ENCODE results near the gene ZNF280B. TPM values are rescaled to one million over a fixed set of nuclear protein-coding genes. Genes with fewer than 3 reads are reported as not detected.

ZNF280B gene
- total RNA-seq, 1 experiment from 2014 or later = 5.9 TPM

DNA sequence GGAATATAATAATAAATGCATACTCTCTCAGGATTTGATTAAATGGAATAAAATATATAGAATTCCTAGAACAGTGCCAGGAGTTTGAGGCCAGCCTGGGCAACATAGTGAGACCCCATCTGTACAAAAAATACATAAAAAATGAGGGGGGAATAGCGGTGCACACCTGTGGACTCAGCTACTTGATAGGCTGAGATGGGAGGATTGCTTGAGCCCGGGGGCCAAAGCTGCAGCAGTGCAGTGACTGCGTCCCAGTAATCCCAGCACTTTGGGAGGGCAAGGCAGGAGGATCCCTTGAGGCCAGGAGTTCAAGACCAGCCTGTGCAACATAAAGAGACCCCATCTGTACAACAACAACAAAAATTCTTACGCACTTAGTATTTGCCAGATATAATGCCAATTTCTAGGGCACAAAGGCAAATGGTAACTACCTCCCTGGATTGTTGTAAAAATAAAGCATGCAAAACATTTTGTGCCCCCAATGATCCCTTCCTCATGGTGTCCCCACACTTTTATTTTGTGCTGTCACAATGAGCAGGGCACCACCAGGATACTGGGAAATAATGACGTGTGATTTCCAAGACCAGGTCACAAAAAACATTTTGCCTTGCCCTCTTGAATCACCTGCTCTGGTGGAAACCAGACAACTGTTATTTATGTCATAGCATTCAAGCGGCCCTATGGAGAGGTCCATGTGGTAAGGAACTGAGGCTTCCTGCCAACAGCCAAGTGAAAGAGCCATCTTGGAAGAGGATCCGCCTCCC, 29.9 kb upstream of the ZNF280B start:
- H3K4me3 Mint-ChIP-seq = no peak overlapping the region
- POLR2A ChIA-PET = no interaction called here
- H3K9me3 Mint-ChIP-seq = peaks cover 7% of the 10 kb centered on the region
- no peak for ATAC-seq
- CTCF ChIA-PET = interaction anchor here (0.8 to 1.1 kb wide), 2 partner anchors 30 to 38 kb away, joined by 3 to 4 read pairs; partner anchors contain the start of gene ZNF280B
- H3K27ac Mint-ChIP-seq = no peak overlapping the region
- no peaks in the 10 kb centered on the region for H3K4me1 Mint-ChIP-seq
- H3K36me3 Mint-ChIP-seq = no peaks in the 10 kb centered on the region
- peaks cover 91% of the 10 kb centered on the region for H3K27me3 Mint-ChIP-seq (ENCODE audit: low read depth)
- DNase-seq (ENCODE audit: low spot score) = no peak
- TF ChIP-seq ZNF232 (CRISPR knock-in tag; IDR thresholded peaks at IDR 0.05) (no peak), ESRRA (CRISPR knock-in tag; IDR thresholded peaks at IDR 0.05; ENCODE audit: borderline replicate concordance) (no peak), ETV6 (CRISPR knock-in tag; IDR thresholded peaks at IDR 0.05) (no peak), GTF2I (CRISPR knock-in tag; conservative IDR thresholded peaks at IDR 0.05) (no peak), ZNF263 (CRISPR knock-in tag; IDR thresholded peaks at IDR 0.05; ENCODE audit: low read depth) (no peak), ZNF423 (CRISPR knock-in tag; IDR thresholded peaks at IDR 0.05) (no peak), FOXJ3 (CRISPR knock-in tag; IDR thresholded peaks at IDR 0.05; ENCODE audit: borderline replicate concordance) (no peak), RELA (CRISPR knock-in tag; IDR thresholded peaks at IDR 0.05; ENCODE audit: borderline replicate concordance) (no peak), ZNF219 (CRISPR knock-in tag; IDR thresholded peaks at IDR 0.05; ENCODE audit: borderline replicate concordance) (no peak), PRRX2 (CRISPR knock-in tag; IDR thresholded peaks at IDR 0.05) (no peak), ZNF396 (CRISPR knock-in tag; IDR thresholded peaks at IDR 0.05; ENCODE audit: borderline replicate concordance) (no peak)
- TF ChIP-seq, protein P1, sequence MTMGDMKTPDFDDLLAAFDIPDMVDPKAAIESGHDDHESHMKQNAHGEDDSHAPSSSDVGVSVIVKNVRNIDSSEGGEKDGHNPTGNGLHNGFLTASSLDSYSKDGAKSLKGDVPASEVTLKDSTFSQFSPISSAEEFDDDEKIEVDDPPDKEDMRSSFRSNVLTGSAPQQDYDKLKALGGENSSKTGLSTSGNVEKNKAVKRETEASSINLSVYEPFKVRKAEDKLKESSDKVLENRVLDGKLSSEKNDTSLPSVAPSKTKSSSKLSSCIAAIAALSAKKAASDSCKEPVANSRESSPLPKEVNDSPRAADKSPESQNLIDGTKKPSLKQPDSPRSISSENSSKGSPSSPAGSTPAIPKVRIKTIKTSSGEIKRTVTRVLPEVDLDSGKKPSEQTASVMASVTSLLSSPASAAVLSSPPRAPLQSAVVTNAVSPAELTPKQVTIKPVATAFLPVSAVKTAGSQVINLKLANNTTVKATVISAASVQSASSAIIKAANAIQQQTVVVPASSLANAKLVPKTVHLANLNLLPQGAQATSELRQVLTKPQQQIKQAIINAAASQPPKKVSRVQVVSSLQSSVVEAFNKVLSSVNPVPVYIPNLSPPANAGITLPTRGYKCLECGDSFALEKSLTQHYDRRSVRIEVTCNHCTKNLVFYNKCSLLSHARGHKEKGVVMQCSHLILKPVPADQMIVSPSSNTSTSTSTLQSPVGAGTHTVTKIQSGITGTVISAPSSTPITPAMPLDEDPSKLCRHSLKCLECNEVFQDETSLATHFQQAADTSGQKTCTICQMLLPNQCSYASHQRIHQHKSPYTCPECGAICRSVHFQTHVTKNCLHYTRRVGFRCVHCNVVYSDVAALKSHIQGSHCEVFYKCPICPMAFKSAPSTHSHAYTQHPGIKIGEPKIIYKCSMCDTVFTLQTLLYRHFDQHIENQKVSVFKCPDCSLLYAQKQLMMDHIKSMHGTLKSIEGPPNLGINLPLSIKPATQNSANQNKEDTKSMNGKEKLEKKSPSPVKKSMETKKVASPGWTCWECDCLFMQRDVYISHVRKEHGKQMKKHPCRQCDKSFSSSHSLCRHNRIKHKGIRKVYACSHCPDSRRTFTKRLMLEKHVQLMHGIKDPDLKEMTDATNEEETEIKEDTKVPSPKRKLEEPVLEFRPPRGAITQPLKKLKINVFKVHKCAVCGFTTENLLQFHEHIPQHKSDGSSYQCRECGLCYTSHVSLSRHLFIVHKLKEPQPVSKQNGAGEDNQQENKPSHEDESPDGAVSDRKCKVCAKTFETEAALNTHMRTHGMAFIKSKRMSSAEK (CRISPR knock-in tag; IDR thresholded peaks at IDR 0.05; ENCODE audit: borderline replicate concordance) = no peak
- TF ChIP-seq, protein P2, sequence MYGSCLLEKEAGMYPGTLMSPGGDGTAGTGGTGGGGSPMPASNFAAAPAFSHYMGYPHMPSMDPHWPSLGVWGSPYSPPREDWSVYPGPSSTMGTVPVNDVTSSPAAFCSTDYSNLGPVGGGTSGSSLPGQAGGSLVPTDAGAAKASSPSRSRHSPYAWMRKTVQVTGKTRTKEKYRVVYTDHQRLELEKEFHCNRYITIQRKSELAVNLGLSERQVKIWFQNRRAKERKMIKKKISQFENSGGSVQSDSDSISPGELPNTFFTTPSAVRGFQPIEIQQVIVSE (CRISPR knock-in tag; IDR thresholded peaks at IDR 0.05; ENCODE audit: borderline replicate concordance) = no peak
- TF ChIP-seq, protein P3, sequence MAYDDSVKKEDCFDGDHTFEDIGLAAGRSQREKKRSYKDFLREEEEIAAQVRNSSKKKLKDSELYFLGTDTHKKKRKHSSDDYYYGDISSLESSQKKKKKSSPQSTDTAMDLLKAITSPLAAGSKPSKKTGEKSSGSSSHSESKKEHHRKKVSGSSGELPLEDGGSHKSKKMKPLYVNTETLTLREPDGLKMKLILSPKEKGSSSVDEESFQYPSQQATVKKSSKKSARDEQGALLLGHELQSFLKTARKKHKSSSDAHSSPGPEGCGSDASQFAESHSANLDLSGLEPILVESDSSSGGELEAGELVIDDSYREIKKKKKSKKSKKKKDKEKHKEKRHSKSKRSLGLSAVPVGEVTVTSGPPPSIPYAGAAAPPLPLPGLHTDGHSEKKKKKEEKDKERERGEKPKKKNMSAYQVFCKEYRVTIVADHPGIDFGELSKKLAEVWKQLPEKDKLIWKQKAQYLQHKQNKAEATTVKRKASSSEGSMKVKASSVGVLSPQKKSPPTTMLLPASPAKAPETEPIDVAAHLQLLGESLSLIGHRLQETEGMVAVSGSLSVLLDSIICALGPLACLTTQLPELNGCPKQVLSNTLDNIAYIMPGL (CRISPR knock-in tag; IDR thresholded peaks at IDR 0.05) = no peak
- TF ChIP-seq, protein P4, sequence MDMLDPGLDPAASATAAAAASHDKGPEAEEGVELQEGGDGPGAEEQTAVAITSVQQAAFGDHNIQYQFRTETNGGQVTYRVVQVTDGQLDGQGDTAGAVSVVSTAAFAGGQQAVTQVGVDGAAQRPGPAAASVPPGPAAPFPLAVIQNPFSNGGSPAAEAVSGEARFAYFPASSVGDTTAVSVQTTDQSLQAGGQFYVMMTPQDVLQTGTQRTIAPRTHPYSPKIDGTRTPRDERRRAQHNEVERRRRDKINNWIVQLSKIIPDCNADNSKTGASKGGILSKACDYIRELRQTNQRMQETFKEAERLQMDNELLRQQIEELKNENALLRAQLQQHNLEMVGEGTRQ (CRISPR knock-in tag; IDR thresholded peaks at IDR 0.05) = no peak
- TF ChIP-seq, protein P5, sequence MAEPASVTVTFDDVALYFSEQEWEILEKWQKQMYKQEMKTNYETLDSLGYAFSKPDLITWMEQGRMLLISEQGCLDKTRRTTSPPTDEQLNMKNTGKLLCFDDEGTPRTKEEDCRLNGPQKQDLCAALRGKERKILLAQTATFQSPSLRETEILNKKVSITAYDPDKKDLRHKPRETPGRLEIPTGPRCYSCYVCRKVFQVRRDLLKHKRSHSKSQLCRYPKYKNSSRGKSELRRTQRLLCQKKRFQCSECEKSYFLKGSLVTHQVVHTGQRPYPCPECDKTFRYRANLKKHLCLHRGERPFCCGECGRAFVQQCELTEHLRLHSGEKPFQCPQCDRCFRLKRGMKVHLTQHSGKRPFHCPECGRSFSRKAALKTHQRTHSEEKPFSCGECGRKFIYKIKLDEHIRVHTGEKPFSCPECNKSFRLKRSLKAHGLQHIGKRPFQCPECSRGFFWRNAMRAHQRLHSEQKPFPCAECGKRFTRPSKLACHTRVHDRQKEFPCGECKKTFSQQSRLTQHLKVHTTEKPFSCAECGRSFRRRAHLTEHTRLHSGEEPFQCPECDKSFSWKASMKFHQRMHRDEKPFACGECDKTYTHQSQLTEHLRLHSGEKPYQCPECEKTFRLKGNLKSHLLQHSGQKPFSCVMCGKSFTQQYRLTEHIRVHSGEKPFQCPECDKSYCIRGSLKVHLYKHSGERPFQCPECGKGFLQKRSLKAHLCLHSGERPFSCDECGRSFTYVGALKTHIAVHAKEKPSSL (CRISPR knock-in tag; conservative IDR thresholded peaks at IDR 0.05) = no peak
- TF ChIP-seq, protein P6, sequence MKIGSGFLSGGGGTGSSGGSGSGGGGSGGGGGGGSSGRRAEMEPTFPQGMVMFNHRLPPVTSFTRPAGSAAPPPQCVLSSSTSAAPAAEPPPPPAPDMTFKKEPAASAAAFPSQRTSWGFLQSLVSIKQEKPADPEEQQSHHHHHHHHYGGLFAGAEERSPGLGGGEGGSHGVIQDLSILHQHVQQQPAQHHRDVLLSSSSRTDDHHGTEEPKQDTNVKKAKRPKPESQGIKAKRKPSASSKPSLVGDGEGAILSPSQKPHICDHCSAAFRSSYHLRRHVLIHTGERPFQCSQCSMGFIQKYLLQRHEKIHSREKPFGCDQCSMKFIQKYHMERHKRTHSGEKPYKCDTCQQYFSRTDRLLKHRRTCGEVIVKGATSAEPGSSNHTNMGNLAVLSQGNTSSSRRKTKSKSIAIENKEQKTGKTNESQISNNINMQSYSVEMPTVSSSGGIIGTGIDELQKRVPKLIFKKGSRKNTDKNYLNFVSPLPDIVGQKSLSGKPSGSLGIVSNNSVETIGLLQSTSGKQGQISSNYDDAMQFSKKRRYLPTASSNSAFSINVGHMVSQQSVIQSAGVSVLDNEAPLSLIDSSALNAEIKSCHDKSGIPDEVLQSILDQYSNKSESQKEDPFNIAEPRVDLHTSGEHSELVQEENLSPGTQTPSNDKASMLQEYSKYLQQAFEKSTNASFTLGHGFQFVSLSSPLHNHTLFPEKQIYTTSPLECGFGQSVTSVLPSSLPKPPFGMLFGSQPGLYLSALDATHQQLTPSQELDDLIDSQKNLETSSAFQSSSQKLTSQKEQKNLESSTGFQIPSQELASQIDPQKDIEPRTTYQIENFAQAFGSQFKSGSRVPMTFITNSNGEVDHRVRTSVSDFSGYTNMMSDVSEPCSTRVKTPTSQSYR (CRISPR knock-in tag; IDR thresholded peaks at IDR 0.05) = no peak

Data from WTC11 (cell line).